ACC112 (cell line): ENCODE data around the gene LHPP.
"Not testable (repeated sequence)": the region's sequence is repeated elsewhere in the genome, so short reads cannot be mapped to it uniquely, and the experiment has no call there.

ENCODE experiments used
- H2AFZ ChIP-seq: fragments of 200-600 bp; sonication (generic); one replicate; pipeline ENCODE4 v1.6.0; 2017; ENCODE audit warnings: antibody characterized with exemption, low read length; ENCODE audit not compliant: unreplicated experiment
- H3K27ac ChIP-seq: fragments of 200-600 bp; sonication (generic); 2 replicates; pipeline ENCODE4 v1.5.1; 2014; ENCODE audit warnings: low read depth, mild to moderate bottlenecking, antibody characterized with exemption, low read length, moderate library complexity
- H3K27me3 ChIP-seq: fragments of 200-600 bp; sonication (generic); 2 replicates; pipeline ENCODE4 v1.6.1; 2014; ENCODE audit warnings: mild to moderate bottlenecking, antibody characterized with exemption, low read length, moderate library complexity, mixed read lengths; ENCODE audit not compliant: insufficient read depth
- H3K36me3 ChIP-seq: fragments of 200-600 bp; sonication (generic); 2 replicates; pipeline ENCODE4 v1.6.1; 2016; ENCODE audit warnings: mild to moderate bottlenecking, antibody characterized with exemption, low read length, moderate library complexity, mixed read lengths; ENCODE audit not compliant: insufficient read depth
- H3K4me1 ChIP-seq: fragments of 200-600 bp; sonication (generic); one replicate; pipeline ENCODE4 v1.6.1; 2016; ENCODE audit warnings: low read length, mixed read lengths; ENCODE audit not compliant: insufficient read depth, unreplicated experiment, control insufficient read depth
- H3K4me3 ChIP-seq: fragments of 200-600 bp; sonication (generic); 2 replicates; pipeline ENCODE4 v1.5.1; 2014; ENCODE audit warnings: mild to moderate bottlenecking, low read depth, low read length
- H3K79me2 ChIP-seq: fragments of 200-600 bp; sonication (generic); one replicate; pipeline ENCODE4 v1.6.0; 2016; ENCODE audit warnings: low read length; ENCODE audit not compliant: control insufficient read depth, unreplicated experiment, insufficient read depth

The LHPP gene

GRCh38 chr10:124603376-124604213 lies 142.0 kb downstream of the LHPP start:
- H2AFZ ChIP-seq: no peak overlapping the region
- no peak overlapping the region for H3K4me3 ChIP-seq
- H3K36me3 ChIP-seq: no peaks in the 10 kb centered on the region
- no peaks in the 10 kb centered on the region for H3K4me1 ChIP-seq
- H3K27ac ChIP-seq: no peak overlapping the region
- H3K79me2 ChIP-seq: no peaks in the 10 kb centered on the region
- H3K27me3 ChIP-seq: no peaks in the 10 kb centered on the region

GRCh38 chr10:124604214-124605000 lies 142.8 kb downstream of the LHPP start:
- Histone ChIP-seq H3K4me1 (no peaks in the 10 kb centered on the region), H3K79me2 (no peaks in the 10 kb centered on the region), H2AFZ (no peak overlapping the region), H3K36me3 (no peaks in the 10 kb centered on the region), H3K27ac (no peak overlapping the region), H3K27me3 (no peaks in the 10 kb centered on the region), H3K4me3 (no peak overlapping the region)

- H3K27ac ChIP-seq: no peak overlapping the region
- no peak overlapping the region for H3K4me3 ChIP-seq
- H3K36me3 ChIP-seq: no peaks in the 10 kb centered on the region
- no peaks in the 10 kb centered on the region for H3K4me1 ChIP-seq
- H3K27me3 ChIP-seq: no peaks in the 10 kb centered on the region
- H2AFZ ChIP-seq: no peak overlapping the region
- H3K79me2 ChIP-seq: no peaks in the 10 kb centered on the region
These were observed 143.4 kb downstream of the LHPP start for GRCh38 chr10:124605001-124605370.

DNA sequence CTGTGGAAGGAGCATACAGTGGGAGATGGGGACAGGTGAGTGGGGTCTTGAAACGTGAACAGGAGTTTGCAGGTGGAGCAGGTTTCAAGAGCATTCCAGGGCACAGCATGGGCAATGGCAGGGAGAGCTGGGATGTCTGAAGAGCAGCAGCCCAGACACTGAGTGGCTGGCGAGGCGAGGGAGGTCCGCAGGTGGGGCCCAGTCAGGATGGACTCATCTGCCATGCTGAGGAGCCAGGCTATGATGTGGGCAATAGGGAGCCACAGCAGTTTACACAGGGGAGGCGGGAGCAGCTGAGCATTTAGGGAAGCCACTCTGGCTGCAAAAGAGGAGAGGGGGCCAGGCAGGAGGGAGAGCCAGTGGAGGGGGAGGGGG lies 143.8 kb downstream of the LHPP start:
- Histone ChIP-seq H3K36me3 (no peaks in the 10 kb centered on the region), H3K4me1 (no peaks in the 10 kb centered on the region), H2AFZ (no peak overlapping the region), H3K79me2 (no peaks in the 10 kb centered on the region), H3K4me3 (no peak overlapping the region), H3K27me3 (no peaks in the 10 kb centered on the region), H3K27ac (no peak overlapping the region)

- Histone ChIP-seq H3K27me3 (no peaks in the 10 kb centered on the region), H3K36me3 (no peaks in the 10 kb centered on the region), H2AFZ (no peak overlapping the region), H3K27ac (no peak overlapping the region), H3K4me1 (no peaks in the 10 kb centered on the region), H3K79me2 (no peaks in the 10 kb centered on the region), H3K4me3 (no peak overlapping the region)
These were observed 144.5 kb downstream of the LHPP start for GRCh38 chr10:124605856-124606812.

DNA sequence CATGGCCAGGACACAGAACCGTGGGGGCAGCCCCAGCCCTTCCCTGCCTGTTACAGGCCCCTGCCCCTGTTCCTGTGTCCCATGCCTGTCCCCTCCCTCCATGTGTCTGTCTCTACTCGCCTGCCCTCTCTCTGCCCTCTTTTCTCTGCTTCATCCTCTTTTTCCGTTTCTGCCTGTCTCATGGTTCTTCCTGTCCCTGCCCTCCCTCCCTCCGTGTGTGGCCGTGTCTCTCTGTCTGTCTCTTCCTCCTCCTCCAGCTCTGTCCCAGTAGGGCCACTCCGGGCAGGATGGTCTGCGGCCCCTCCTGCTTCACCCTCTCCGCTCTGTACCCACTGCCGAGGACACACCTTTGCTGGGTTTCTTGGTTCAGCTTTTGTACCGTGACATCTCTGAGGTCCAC lies 145.2 kb downstream of the LHPP start:
- no peak overlapping the region for H3K27ac ChIP-seq
- H3K4me3 ChIP-seq: no peak overlapping the region
- no peaks in the 10 kb centered on the region for H3K27me3 ChIP-seq
- H3K36me3 ChIP-seq: no peaks in the 10 kb centered on the region
- H2AFZ ChIP-seq: no peak overlapping the region
- H3K4me1 ChIP-seq: no peaks in the 10 kb centered on the region
- no peaks in the 10 kb centered on the region for H3K79me2 ChIP-seq

GRCh38 chr10:124607693-124608092 lies 146.1 kb downstream of the LHPP start:
- Histone ChIP-seq H3K27me3 (no peaks in the 10 kb centered on the region), H3K4me3 (no peak overlapping the region), H3K4me1 (peaks cover 3% of the 10 kb centered on the region), H3K27ac (no peak overlapping the region), H3K36me3 (no peaks in the 10 kb centered on the region), H2AFZ (no peak overlapping the region), H3K79me2 (no peaks in the 10 kb centered on the region)

GRCh38 chr10:124608093-124608721 lies 146.6 kb downstream of the LHPP start:
- Histone ChIP-seq H3K79me2 (no peaks in the 10 kb centered on the region), H3K36me3 (no peaks in the 10 kb centered on the region), H3K4me3 (no peak overlapping the region), H3K27me3 (no peaks in the 10 kb centered on the region), H2AFZ (no peak overlapping the region), H3K4me1 (peaks cover 6% of the 10 kb centered on the region), H3K27ac (no peak overlapping the region)

DNA sequence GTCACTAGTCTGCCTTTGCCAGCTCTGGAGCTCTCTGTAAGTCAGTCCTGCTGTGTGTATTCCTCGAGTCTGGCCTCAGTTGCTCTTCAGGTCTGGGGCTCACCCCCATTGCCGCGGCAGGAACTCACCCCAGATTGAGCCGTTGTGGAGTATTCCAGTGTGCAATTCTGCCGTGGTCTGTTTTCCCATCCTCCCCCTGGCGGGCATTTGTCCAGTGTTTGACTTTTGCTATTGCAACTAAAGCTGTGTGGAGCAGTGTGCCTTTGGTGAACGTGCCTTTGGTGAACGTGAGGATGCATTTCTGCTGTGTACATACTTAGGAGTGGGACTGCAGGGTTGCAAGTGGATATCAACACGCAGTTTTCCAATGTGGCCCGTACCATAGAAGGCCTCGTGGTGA lies 148.1 kb downstream of the LHPP start:
- Histone ChIP-seq H3K4me3 (no peak overlapping the region), H3K4me1 (peaks cover 6% of the 10 kb centered on the region), H3K79me2 (no peaks in the 10 kb centered on the region), H3K27me3 (no peaks in the 10 kb centered on the region), H2AFZ (no peak overlapping the region), H3K36me3 (no peaks in the 10 kb centered on the region), H3K27ac (no peak overlapping the region)

DNA sequence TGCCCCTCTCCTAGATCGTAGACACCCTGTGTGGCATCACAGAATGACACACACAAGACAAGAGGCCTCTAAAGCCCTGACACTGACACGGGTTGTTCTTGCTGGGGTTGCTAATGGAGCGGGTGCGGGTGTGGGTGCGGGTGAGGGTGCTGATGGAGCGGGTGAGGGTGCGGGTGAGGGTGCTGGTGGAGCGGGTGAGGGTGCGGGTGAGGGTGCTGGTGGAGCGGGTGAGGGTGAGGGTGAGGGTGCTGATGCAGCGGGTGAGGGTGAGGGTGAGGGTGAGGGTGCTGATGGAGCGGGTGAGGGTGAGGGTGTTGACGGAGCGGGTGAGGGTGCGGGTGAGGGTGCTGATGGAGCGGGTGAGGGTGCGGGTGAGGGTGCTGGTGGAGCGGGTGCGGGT lies 148.6 kb downstream of the LHPP start:
- H3K79me2 ChIP-seq, H3K27me3 ChIP-seq, H2AFZ ChIP-seq, H3K36me3 ChIP-seq, H3K4me3 ChIP-seq, H3K27ac ChIP-seq, H3K4me1 ChIP-seq: not testable (repeated sequence)
